ENCODE results near the gene MUC13.

The MUC13 gene

DNA sequence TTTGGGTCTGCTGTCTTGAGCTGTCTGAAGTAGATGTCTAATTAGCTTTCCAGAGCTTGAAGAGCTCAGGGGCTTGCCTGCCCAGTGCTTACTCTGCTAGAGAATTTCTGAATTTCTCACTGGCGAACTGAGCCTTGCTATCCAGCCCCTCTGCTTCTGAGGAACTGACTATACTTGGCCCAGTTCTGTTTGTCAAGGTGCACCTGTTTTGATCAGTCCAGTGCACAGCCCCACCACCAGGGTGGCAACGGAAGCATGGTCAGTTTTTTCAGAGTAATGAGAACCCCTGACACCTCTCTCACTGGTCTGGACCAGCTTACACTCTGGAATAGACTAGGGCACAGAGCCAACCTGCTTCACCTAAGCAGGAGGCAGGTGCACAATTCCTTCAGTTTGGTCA is 72.5 kb downstream of the MUC13 start:
- DNase-seq = peak; percentile 65

DNA sequence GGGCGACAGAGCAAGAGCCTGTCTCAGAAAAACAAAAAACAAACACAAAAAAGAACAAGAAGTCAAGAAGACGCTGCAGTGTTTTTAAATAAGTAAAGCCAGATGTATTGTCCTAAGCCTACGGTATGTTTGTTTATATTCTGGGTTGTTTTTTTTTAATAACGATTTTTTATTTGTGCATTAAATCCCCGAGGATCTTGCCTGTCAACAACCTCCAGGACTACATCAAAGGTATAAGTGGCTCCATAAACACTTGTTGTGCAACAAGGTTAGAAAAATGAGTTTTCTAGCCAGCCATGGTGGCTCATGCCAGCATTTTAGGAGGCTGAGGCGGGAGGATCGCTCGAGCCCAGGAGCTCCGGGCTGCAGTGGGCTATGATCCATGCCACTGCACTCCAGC is 73.5 kb downstream of the MUC13 start:
- no peak for DNase-seq

DNA sequence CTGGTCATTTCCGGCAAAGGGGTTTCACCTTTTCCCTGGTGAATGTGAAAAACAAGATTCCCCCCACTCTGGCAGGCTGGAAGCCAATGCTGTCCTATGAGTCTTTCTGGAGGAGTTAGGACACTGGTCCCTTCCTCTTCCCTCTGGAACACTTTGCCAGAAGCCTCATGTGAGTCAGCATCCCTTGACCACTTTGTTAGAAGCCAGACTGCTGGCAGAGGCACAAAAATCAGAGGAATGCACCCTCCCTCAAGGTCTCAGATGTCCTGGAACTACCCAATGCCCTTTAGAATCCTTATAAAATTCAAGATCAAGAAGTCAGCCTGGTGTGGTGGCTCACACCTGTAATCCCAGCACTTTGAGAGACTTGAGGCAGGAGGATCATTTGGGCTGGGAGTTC is 74.0 kb downstream of the MUC13 start:
- DNase-seq = no peak

DNA sequence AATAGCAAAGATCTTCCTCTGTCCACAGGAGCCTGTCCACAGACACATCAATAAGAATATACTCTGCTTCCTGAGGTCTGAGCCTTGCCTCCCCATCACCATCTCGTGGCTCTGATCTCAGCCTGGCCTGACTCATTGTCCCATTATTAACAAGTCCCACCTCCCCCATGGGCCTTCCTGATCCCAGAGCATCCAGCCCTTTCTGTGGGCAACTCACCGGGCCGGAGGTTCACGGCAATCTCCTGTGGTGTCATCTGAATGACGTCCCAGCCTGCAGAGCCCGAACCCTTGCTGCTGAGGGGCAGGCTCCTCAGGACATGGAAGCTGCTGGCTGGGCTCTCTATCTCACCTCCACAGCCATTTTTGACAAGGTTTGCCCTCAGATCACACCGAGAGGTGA is 75.5 kb downstream of the MUC13 start:
- DNase-seq = no peak

DNA sequence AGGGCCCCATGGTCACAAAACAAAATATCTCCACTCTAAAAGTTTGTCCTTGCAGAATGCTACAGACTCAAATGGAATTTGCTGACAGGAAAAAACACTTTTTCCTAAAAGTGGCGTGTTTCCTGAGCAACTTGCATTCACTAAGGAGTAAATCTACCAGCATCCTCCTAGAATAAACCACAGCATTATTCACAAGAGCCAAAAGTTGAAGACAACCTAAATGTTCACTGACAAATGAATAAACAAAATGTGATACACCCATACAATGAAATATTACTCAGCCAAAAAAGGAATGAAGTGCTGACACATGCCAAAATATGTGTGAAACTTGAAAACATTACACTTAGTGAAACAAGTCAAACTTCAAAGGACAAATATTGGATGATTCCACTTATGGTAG is 76.3 kb downstream of the MUC13 start:
- no peak for DNase-seq

DNA sequence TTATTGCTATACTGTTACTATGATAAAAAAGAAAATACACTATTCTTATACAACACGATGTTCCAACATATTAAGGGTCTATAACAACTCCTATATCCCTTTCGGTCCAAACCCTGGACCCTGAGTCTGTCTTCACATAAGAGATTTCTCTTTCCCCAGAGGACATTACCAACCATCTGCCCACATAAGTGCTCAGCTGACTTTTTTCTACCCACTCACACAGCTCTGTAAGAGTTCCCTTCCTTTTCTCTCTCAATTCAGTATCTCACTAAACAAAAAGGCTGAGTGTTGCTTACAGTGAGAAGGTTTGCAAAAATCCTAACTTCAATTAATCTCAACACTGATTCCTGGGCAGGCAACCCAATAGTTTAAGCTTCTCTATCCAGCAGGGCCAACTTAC is 77.9 kb downstream of the MUC13 start:
- DNase-seq = no peak
